Cardiac fibroblast (primary cell): ENCODE data around the gene METRNL.
"Not testable (repeated sequence)": the region's sequence is repeated elsewhere in the genome, so short reads cannot be mapped to it uniquely, and the experiment has no call there.

Experiments used
- DNase-seq, 2 donors: peaks; one replicate each; pipeline versions ENCODE4 v3.0.0 to v3.0.0-alpha.2; 2010; ENCODE audit warnings: low read depth in 2 of 2
- H3K4me3 ChIP-seq, 2 donors: replicated peaks in 1 of 2; 1 replicate in 1 of 2; 2 replicates in 1 of 2; pipeline ENCODE4 v1.5.1; 2011; ENCODE audit warnings: low read depth in 2 of 2, low read length in 2 of 2, mild to moderate bottlenecking in 2 of 2, moderate library complexity in 1 of 2
- TF ChIP-seq, protein P1 (sequence below): IDR thresholded peaks from one replicate; pipeline ENCODE4 v1.5.1; 2011; ENCODE audit warnings: low read depth, mild to moderate bottlenecking, low read length, inconsistent platforms

Gene METRNL

DNA sequence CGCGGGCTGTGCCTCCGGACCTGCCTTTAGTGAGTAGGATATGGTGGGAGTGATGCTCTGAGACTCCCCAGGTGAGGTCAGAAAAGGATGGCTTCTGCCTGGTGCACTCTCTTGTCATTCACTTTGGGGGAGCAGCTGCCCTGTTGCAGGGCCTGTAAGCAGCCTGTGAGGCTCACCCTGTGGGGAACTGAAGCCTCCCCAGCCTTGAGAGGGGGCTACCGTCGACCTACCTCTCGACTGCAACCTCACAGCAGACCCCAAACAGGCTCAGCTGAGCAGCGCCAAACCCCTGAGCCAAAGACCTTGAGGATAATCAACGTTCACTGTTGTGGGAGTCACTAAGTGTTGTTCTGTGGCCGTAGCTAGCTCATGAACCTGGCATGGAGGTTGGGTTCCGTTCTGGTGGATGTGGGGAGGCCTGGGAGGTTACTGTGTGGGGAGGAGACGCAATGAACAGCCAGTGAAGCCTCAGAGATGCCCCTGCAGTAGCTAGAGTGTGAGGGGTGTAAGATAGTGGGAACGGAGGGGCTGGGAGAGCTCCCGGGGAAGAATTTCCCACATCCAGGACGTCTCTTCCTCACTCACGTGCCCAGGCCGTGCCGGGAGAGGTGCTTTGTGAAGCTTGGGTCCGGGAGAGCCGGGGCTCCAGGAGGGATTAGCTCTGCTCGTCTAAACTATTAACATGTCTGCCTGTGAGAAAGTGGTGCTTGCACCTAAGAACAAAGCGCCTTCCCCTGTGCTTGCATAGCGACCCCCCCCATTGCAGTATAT, 38.8 kb downstream of the METRNL start:
- no peak for DNase-seq
- H3K4me3 ChIP-seq: no peak overlapping the region
- TF ChIP-seq, protein P1, sequence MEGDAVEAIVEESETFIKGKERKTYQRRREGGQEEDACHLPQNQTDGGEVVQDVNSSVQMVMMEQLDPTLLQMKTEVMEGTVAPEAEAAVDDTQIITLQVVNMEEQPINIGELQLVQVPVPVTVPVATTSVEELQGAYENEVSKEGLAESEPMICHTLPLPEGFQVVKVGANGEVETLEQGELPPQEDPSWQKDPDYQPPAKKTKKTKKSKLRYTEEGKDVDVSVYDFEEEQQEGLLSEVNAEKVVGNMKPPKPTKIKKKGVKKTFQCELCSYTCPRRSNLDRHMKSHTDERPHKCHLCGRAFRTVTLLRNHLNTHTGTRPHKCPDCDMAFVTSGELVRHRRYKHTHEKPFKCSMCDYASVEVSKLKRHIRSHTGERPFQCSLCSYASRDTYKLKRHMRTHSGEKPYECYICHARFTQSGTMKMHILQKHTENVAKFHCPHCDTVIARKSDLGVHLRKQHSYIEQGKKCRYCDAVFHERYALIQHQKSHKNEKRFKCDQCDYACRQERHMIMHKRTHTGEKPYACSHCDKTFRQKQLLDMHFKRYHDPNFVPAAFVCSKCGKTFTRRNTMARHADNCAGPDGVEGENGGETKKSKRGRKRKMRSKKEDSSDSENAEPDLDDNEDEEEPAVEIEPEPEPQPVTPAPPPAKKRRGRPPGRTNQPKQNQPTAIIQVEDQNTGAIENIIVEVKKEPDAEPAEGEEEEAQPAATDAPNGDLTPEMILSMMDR: no peak

DNA sequence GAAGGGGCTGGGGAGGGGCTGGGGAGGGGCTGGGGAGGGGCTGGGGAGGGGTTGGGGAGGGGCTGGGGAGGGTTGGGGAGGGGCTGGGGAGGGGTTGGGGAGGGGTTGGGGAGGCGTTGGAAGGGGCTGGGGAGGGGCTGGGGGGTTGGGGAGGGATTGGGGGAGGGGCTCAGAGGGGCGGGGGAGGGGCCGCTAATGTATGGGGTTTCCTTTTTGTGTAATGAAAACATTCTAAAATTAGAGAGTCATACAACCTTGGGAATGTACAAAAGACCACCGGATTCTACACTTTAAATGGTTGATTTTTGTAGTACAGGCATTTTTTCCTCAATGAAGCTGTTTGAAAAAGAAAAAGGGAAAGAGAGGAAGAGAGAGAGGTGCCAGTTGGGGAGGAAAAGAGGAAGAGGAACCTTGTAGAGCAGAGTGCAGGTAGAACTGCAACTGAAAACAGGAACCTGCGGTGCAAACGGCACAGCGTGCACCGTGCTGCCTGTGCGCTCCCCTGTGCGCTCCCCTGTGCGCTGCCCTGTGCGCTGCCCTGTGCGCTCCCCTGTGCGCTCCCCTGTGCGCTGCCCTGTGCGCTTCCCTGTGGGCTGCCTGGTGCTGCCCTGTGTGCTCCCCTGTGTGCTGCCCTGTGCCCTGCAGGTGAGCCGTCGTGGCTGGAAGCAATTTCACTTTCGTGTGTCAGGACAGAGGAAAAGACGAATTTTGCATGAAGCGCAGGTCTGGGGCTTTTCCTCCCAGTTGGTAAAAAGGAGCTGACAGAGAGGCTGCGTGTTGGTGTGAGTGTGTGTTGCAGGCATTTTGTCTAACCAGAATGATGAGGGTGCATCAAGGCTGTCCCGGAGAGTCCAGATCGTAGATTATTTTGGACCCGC, 40.8 kb downstream of the METRNL start:
- no peak for DNase-seq
- TF ChIP-seq, protein P1: no peak
- H3K4me3 ChIP-seq: no peak overlapping the region

DNA sequence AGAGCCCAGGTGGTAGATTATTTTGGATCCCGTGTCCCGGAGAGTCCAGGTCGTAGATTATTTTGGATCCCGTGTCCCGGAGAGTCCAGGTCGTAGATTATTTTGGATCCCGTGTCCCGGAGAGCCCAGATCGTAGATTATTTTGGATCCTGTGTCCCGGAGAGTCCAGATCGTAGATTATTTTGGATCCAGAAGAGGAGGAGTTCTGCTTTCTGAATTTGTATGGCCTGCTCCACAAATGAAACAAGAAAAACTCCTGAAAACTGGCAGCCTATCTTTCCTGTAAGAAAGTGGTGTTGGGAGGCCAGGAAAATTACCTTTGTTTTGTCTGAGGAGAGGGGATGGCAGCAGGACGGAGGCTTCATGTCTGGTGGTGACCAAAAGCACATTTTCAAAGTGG, 42.1 kb downstream of the METRNL start:
- not testable (repeated sequence) for DNase-seq, H3K4me3 ChIP-seq

DNA sequence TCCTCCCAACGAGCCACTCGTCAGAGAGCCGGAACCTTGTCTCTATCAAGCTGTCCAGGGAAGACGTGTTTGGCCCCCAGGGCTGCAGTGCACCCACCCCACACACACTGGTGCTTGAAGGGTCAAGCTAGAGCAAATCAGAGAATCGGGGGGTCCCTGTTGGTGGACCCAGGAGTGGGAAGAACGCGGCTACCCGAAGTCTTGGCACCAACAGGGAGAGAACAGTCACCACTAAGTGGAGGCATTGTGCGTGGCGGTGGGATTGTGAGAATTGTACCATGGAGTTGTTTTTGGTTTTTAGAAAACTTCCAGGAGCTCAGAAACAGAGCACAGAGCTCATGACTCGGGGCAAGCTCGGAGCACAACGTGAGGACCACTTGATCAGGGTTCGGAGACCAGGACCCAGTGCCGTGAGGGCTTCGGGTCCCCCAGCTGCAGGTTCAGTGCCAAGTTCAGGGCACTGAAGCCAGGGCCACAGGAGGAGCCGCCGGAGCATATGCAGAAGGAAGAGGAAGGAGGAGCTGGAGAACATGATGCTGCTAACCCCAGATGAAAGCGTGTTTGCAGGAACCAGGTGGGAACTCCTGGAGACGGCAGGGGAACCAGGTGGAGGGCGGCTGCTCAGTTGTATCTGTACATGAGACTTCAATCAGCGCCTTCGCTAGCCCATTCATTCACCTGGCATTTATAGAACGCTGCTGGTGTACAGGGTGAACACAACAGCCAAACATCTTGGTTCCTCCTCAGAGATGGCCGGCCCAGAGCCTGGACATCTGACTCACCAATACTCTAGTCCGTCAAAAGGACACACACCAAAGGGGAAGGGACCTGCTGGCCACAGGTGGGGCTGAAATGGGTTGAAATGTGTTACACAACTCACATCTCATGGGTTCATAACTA, 42.8 kb downstream of the METRNL start:
- TF ChIP-seq, protein P1: no peak
- no peak overlapping the region for H3K4me3 ChIP-seq
- DNase-seq: no peak

DNA sequence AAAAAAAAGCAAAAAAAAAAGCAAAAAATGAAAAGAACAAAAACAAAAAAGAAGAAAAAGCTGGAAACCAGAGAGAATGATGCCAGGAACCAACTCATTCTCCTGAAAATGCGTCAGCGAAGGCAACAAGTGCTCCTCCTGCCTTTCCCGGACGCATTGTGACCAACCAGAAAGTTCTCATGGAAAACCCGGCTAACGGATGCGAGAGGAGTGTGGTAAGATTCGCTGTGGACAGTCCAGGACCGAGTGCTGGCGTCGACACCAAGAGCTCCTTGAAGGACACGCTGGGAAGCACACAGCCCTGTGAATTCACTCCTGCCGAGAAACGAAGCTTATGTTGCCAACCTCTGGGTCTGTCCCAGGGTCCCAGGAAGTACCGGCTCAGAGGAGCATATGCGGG, 43.4 kb downstream of the METRNL start:
- DNase-seq: no peak
- no peak overlapping the region for H3K4me3 ChIP-seq
- TF ChIP-seq, protein P1: no peak

DNA sequence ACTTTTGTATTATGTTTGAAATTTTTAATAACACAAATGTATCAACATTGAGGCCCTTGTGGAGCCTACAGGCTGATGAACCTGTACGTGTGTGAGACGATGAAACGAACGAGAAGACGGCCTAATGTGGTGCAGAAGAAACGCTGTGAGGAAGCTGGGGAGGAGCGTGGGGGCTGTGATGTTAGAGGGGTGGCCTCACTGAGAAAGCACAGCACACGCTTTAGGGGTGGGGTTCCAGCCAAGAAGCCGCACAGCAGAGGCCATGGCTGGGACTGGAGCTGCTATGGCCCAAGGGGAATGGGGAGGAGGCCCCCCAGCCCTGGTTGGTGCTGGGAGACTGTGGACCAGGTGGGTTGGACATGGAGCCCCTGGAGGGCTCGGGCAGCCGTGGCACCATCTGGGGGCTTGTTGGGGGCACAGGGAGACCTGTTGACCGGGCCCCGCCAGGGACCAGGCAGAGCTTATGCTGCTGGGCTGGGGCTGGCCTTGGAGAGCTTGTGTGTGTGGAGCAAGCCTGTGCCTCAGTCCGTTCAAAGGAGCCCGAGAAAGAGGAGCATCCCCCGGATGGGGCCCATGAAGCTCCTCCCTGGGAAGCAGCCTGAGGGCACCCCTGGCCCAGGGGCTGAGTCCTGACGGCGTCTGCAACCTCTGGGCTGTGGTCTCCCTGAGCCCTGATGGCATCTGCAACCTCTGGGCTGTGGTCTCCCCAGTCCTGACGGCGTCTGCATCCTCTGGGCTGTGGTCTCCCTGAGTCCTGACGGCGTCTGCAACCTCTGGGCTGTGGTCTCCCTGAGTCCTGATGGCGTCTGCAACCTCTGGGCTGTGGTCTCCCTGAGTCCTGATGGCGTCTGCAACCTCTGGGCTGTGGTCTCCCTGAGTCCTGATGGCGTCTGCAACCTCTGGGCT, 44.7 kb downstream of the METRNL start:
- no peak for DNase-seq
- TF ChIP-seq, protein P1: no peak
- H3K4me3 ChIP-seq: no peak overlapping the region
